IMR-90 (cell line): ENCODE measurements around the gene DRD3. TPM values are rescaled to one million over a fixed set of nuclear protein-coding genes. Genes with fewer than 3 reads are reported as not detected.

Source experiments
- ATAC-seq: fragments of 200-7000 bp; cut with Tn5 transposase; 2 replicates; pipeline ENCODE4 v1.9.1; 2020; ENCODE audit warnings: low read depth, mild to moderate bottlenecking, moderate library complexity
- BruUV-seq: library from RNA; stranded (reverse); fragments of 400-500 nt; replicated peaks from 2 replicates; lab custom pipeline; 2021; lab: Mats Ljungman, UMichigan
- CTCF ChIA-PET: fragments of 300-600 bp; formaldehyde crosslinking; extraction: SDS; loops from one replicate; lab custom pipeline; 2021; ENCODE audit warnings: antibody characterized with exemption; lab: Yijun Ruan, JAX
- POLR2A ChIA-PET: fragments of 300-600 bp; sonication (Branson Sonifier 250); formaldehyde crosslinking; loops from one replicate; lab custom pipeline; 2022; ENCODE audit warnings: antibody characterized with exemption; ENCODE audit not compliant: unreplicated experiment; lab: Charles Lee
- DNase-seq: peaks from one replicate; pipeline ENCODE4 v3.0.0; 2013
- H2AFZ ChIP-seq: replicated peaks from 2 replicates; pipeline ENCODE3; 2013; ENCODE audit warnings: low read length, mild to moderate bottlenecking; ENCODE audit not compliant: poor library complexity
- H2AK5ac ChIP-seq: 2 replicates; pipeline ENCODE4 v1.6.1; 2013; ENCODE audit warnings: low read depth, low read length, inconsistent platforms
- H2AK9ac ChIP-seq: replicated peaks from 2 replicates; pipeline ENCODE3; 2013; ENCODE audit warnings: mild to moderate bottlenecking, low read depth, low read length, moderate library complexity; ENCODE audit not compliant: poor library complexity
- H2BK120ac ChIP-seq: 2 replicates; pipeline ENCODE4 v1.6.1; 2013; ENCODE audit warnings: low read depth, low read length, inconsistent platforms
- H2BK15ac ChIP-seq: 3 replicates; pipeline ENCODE4 v1.6.1; 2013; ENCODE audit warnings: low read depth, low read length, inconsistent platforms
- H2BK20ac ChIP-seq: 2 replicates; pipeline ENCODE4 v1.6.1; 2013; ENCODE audit warnings: low read depth, mild to moderate bottlenecking, inconsistent platforms, low read length, moderate library complexity
- H2BK5ac ChIP-seq: 2 replicates; pipeline ENCODE4 v1.6.1; 2013; ENCODE audit warnings: mild to moderate bottlenecking, low read depth, low read length, inconsistent platforms; ENCODE audit not compliant: poor library complexity, severe bottlenecking
- H3K14ac ChIP-seq: replicated peaks from 2 replicates; pipeline ENCODE4 v1.6.1; 2013; ENCODE audit warnings: low read depth, low read length, inconsistent platforms
- H3K18ac ChIP-seq: 2 replicates; pipeline ENCODE4 v1.6.1; 2013; ENCODE audit warnings: low read depth, low read length, control low read depth
- H3K23ac ChIP-seq: 2 replicates; pipeline ENCODE4 v1.6.1; 2013; ENCODE audit warnings: low read depth, low read length, inconsistent platforms
- H3K27ac ChIP-seq: 2 replicates; pipeline ENCODE4 v1.5.1; 2013; ENCODE audit warnings: mild to moderate bottlenecking, control low read depth, low read length; ENCODE audit not compliant: insufficient read depth
- H3K27me3 ChIP-seq: 2 replicates; pipeline ENCODE4 v1.6.1; 2013; ENCODE audit warnings: low read length; ENCODE audit not compliant: control insufficient read depth, insufficient read depth
- H3K36me3 ChIP-seq: 2 replicates; pipeline ENCODE4 v1.6.1; 2013; ENCODE audit warnings: low read length, mixed read lengths; ENCODE audit not compliant: control insufficient read depth, insufficient read depth
- H3K4ac ChIP-seq: 2 replicates; pipeline ENCODE4 v1.6.1; 2013; ENCODE audit warnings: low read depth, low read length, inconsistent platforms
- H3K4me1 ChIP-seq: 2 replicates; pipeline ENCODE4 v1.6.1; 2013; ENCODE audit warnings: low read length, mixed read lengths; ENCODE audit not compliant: control insufficient read depth, insufficient read depth
- H3K4me2 ChIP-seq: 2 replicates; pipeline ENCODE4 v1.6.1; 2013; ENCODE audit warnings: low read depth, mild to moderate bottlenecking, control low read depth, low read length, moderate library complexity
- H3K4me3 ChIP-seq: 2 replicates; pipeline ENCODE4 v1.5.1; 2013; ENCODE audit warnings: low read depth, mild to moderate bottlenecking, control low read depth, low read length, moderate library complexity; ENCODE audit not compliant: insufficient read depth
- H3K56ac ChIP-seq: 2 replicates; pipeline ENCODE4 v1.6.1; 2013; ENCODE audit warnings: low read length, inconsistent platforms; ENCODE audit not compliant: insufficient read depth; ENCODE audit errors: extremely low read depth
- H3K79me1 ChIP-seq, 2 experiments: 2 replicates each; pipeline ENCODE4 v1.6.1; 2013; ENCODE audit warnings: low read length in 2 of 2, inconsistent platforms in 1 of 2, low read depth in 1 of 2
- H3K9ac ChIP-seq: 2 replicates; pipeline ENCODE4 v1.6.1; 2013; ENCODE audit warnings: low read depth, low read length, control low read depth
- H3K9me1 ChIP-seq: 2 replicates; pipeline ENCODE4 v1.6.1; 2013; ENCODE audit warnings: low read length, inconsistent platforms; ENCODE audit not compliant: insufficient read depth
- H3K9me3 ChIP-seq: 2 replicates; pipeline ENCODE4 v1.6.1; 2013; ENCODE audit warnings: low read length; ENCODE audit not compliant: control insufficient read depth, insufficient read depth
- H4K20me1 ChIP-seq: 2 replicates; pipeline ENCODE4 v1.6.1; 2013; ENCODE audit warnings: low read length, inconsistent platforms; ENCODE audit not compliant: insufficient read depth
- H4K5ac ChIP-seq: 2 replicates; pipeline ENCODE4 v1.6.1; 2013; ENCODE audit warnings: mild to moderate bottlenecking, low read depth, low read length, control low read depth
- H4K8ac ChIP-seq, 2 experiments: 2 replicates each; pipeline ENCODE4 v1.6.1; 2013; ENCODE audit warnings: low read depth in 2 of 2, low read length in 2 of 2, control low read depth in 1 of 2, inconsistent platforms in 1 of 2
- H4K91ac ChIP-seq: 2 replicates; pipeline ENCODE4 v1.6.1; 2013; ENCODE audit warnings: low read depth, low read length, inconsistent platforms; ENCODE audit not compliant: insufficient read depth
- FOS ChIP-seq: fragments of 150-350 bp; IDR thresholded peaks from 2 replicates; pipeline ENCODE4 v1.6.1; 2016; ENCODE audit warnings: low read depth, low read length
- NFE2L2 ChIP-seq: fragments of 150-350 bp; IDR thresholded peaks from 2 replicates; pipeline ENCODE4 v1.6.1; 2016; ENCODE audit warnings: low read depth, mild to moderate bottlenecking, low read length
- WGBS, 2 experiments: methylation state at CpG; one replicate each; pipeline versions ENCODE4 v1.1.5 to v1.1.7; 2013; ENCODE audit warnings: missing lambda C conversion rate in 2 of 2; ENCODE audit not compliant: insufficient read length in 1 of 2; ENCODE audit errors: extremely low coverage in 2 of 2; 5-methylcytosine and 5-hydroxymethylcytosine counted together
- dilution Hi-C: fragments of 300-500 bp; cut with HindIII; formaldehyde crosslinking; loops from one replicate; pipeline ENCODE4 v1.14.3; 2018; ENCODE audit warnings: low sequenced_read_pairs; ENCODE audit not compliant: unreplicated experiment
- in situ Hi-C: fragments of 300-500 bp; cut with MboI; formaldehyde crosslinking; loops from 3 replicates; pipeline ENCODE4 v1.14.3; 2019; ENCODE audit warnings: low sequenced_read_pairs, inconsistent platforms, mixed read lengths
- intact Hi-C: fragments of 100-400 bp; cut with micrococcal nuclease; formaldehyde crosslinking; loops from 2 replicates; pipeline ENCODE4 v1.10.0; 2022
- polyA plus RNA-seq, 3 experiments: library from polyadenylated mRNA; depleted of rRNA; stranded (reverse); fragments of >200 nt; gene quantifications; 2 replicates each; pipeline ENCODE4 v1.2.3, GENCODE V29; 2012; ENCODE audit warnings: low replicate concordance in 1 of 3
- total RNA-seq: library from RNA; depleted of rRNA; stranded (reverse); fragments of >200 nt; gene quantifications from 2 replicates; pipeline ENCODE4 v1.2.3, GENCODE V29; 2012
- TF ChIP-seq, protein P1 (sequence below): conservative IDR thresholded peaks from 2 replicates; pipeline ENCODE4 v1.5.1; 2012; ENCODE audit warnings: mild to moderate bottlenecking, low read depth, low read length, improper control_type of control experiment

DRD3 gene
- total and polyA plus RNA-seq, 2 of the 4 experiments (the other 2 are of a cell fraction) = not detected

DNA sequence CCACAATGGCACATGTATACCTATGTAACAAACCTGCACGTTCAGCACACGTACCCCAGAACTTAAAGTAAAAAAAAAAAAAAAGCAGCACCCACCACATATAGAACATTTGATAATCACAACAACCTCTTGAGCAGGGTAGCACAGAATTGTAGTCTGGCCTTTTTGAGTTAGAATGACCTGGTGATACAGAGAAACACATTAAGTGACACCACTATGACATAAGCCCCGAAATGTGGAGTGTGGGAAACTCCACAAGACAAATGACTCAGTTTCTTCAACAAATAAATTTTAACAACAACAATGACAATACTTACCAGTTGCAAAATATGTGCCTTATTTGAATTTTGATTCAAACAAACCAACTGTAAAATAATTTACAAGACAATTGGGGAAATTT is 46.4 kb downstream of the DRD3 start:
- TF ChIP-seq NFE2L2 (no peak), FOS (no peak)
- TF ChIP-seq, protein P1, sequence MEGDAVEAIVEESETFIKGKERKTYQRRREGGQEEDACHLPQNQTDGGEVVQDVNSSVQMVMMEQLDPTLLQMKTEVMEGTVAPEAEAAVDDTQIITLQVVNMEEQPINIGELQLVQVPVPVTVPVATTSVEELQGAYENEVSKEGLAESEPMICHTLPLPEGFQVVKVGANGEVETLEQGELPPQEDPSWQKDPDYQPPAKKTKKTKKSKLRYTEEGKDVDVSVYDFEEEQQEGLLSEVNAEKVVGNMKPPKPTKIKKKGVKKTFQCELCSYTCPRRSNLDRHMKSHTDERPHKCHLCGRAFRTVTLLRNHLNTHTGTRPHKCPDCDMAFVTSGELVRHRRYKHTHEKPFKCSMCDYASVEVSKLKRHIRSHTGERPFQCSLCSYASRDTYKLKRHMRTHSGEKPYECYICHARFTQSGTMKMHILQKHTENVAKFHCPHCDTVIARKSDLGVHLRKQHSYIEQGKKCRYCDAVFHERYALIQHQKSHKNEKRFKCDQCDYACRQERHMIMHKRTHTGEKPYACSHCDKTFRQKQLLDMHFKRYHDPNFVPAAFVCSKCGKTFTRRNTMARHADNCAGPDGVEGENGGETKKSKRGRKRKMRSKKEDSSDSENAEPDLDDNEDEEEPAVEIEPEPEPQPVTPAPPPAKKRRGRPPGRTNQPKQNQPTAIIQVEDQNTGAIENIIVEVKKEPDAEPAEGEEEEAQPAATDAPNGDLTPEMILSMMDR = no peak
- in situ Hi-C loops (no loop called here), dilution Hi-C loops (no loop called here)

More for the DNA sequence above, 46.4 kb downstream of the DRD3 start:
- H3K36me3 ChIP-seq = no peaks in the 10 kb centered on the region
- H2BK120ac ChIP-seq = no peak overlapping the region
- ATAC-seq = no peak
- peaks cover 3% of the 10 kb centered on the region; the same call in 1 of the 2 replicates for H3K9me1 ChIP-seq
- no CpG with 5 or more reads among the region's 3 CpGs for WGBS, 2 experiments
- no peak overlapping the region for H2BK20ac ChIP-seq
- no peak overlapping the region for H3K18ac ChIP-seq
- H2AK9ac ChIP-seq = no peak overlapping the region
- intact Hi-C loops = no loop called here
- no peak overlapping the region for H3K4ac ChIP-seq
- no peaks in the 10 kb centered on the region for H3K9me3 ChIP-seq
- ChIA-PET POLR2A (no interaction called here), CTCF (interaction anchor here (0.7 kb wide), 1 partner anchor 11 kb away, joined by 5 read pairs; no protein-coding TSS in a partner anchor)
- peaks cover 6% of the 10 kb centered on the region; the same call in 1 of the 2 replicates for H3K4me1 ChIP-seq
- no peak overlapping the region for H3K56ac ChIP-seq
- no peaks in the 10 kb centered on the region for H3K79me1 ChIP-seq
- H3K23ac ChIP-seq = no peak overlapping the region
- no peak overlapping the region for H4K8ac ChIP-seq
- no peak overlapping the region for H2AK5ac ChIP-seq
- H4K20me1 ChIP-seq = no peaks in the 10 kb centered on the region
- H3K4me2 ChIP-seq = no peak overlapping the region
- no peak overlapping the region for H4K91ac ChIP-seq
- no TSS peak for BruUV-seq
- H4K5ac ChIP-seq = no peak overlapping the region
- H3K14ac ChIP-seq = no peak overlapping the region
- no peak overlapping the region for H2BK15ac ChIP-seq
- no peak overlapping the region for H2AFZ ChIP-seq
- no peak overlapping the region for H3K9ac ChIP-seq
- no peak overlapping the region for H2BK5ac ChIP-seq
- H3K4me3 ChIP-seq = no peak overlapping the region
- no peaks in the 10 kb centered on the region; the same call in 1 of the 2 replicates for H3K27me3 ChIP-seq
- H3K27ac ChIP-seq = no peak overlapping the region
- no peak for DNase-seq
